HCT116 (cell line): ENCODE data around the gene FAM131A.

Source experiments
- CTCF ChIP-seq, 3 experiments: fragments of 200-600 bp in 1 of 3; sonication (generic) in 1 of 3; IDR thresholded peaks in 2 of 3; conservative IDR thresholded peaks in 1 of 3; 2 replicates each; pipeline ENCODE4 v1.5.1; 2012 to 2017; ENCODE audit warnings: low read depth in 2 of 3, low read length in 2 of 3, antibody characterized with exemption in 1 of 3, borderline replicate concordance in 1 of 3, control low read depth in 1 of 3, mild to moderate bottlenecking in 1 of 3, mixed read lengths in 1 of 3, mixed run types in 1 of 3, moderate library complexity in 1 of 3; ENCODE audit not compliant: insufficient read depth in 1 of 3
- EZH2phosphoT487 ChIP-seq: fragments of 200-600 bp; IDR thresholded peaks from 2 replicates; pipeline ENCODE4 v1.6.1; 2018; ENCODE audit warnings: antibody characterized with exemption, borderline replicate concordance
- MAX ChIP-seq: IDR thresholded peaks from 2 replicates; pipeline ENCODE4 v1.6.1; 2012
- RAD21 ChIP-seq: IDR thresholded peaks from 2 replicates; pipeline ENCODE4 v1.6.1; 2012; ENCODE audit warnings: low read depth, mild to moderate bottlenecking
- SP1 ChIP-seq: IDR thresholded peaks from 2 replicates; pipeline ENCODE4 v1.6.1; 2012; ENCODE audit warnings: low read depth
- SRF ChIP-seq: IDR thresholded peaks from 2 replicates; pipeline ENCODE4 v1.6.1; 2012; ENCODE audit warnings: low read depth

- TF ChIP-seq RAD21 (no peak), CTCF (IDR thresholded peaks at IDR 0.05 in 2 of 3, conservative IDR thresholded peaks at IDR 0.05 in 1 of 3; ENCODE audit: borderline replicate concordance in 1 of 3, insufficient read depth in 1 of 3, low read depth in 2 of 3, low read length in 2 of 3) (no peak), SP1 (no peak), SRF (no peak), EZH2phosphoT487 (no peak), MAX (no peak)
Measured at GRCh38 chr3:184384856-184385422, 47.5 kb downstream of the FAM131A start.
